GM23338 (cell line): ENCODE data around the gene ANTXR2. TPM values are rescaled to one million over a fixed set of nuclear protein-coding genes. Genes with fewer than 3 reads are reported as not detected.

Experiments
- ATAC-seq: fragments of 200-7000 bp; cut with Tn5 transposase; 3 replicates; pipeline ENCODE4 v1.9.1; 2020
- DNase-seq: peaks from one replicate; pipeline ENCODE4 v3.0.0-alpha.2; 2015; ENCODE audit warnings: low spot score
- H2AFZ ChIP-seq: fragments of 200-600 bp; sonication (generic); 2 replicates; pipeline ENCODE4 v1.8.0; 2016; ENCODE audit warnings: antibody characterized with exemption, mild to moderate bottlenecking, moderate library complexity
- H3F3A ChIP-seq: fragments of 200-600 bp; sonication (generic); replicated peaks from 2 replicates; pipeline ENCODE4 v1.8.0; 2017; ENCODE audit warnings: antibody characterized with exemption, mixed run types, low read depth
- H3K27ac ChIP-seq: fragments of 200-600 bp; sonication (generic); 2 replicates; pipeline ENCODE4 v1.6.1; 2016; ENCODE audit warnings: low read depth
- H3K27me3 ChIP-seq: fragments of 200-600 bp; sonication (generic); 2 replicates; pipeline ENCODE4 v1.8.0; 2016; ENCODE audit warnings: mild to moderate bottlenecking, mixed run types, moderate library complexity; ENCODE audit not compliant: insufficient read depth
- H3K36me3 ChIP-seq: fragments of 200-600 bp; sonication (generic); 2 replicates; pipeline ENCODE4 v1.8.0; 2016; ENCODE audit warnings: mild to moderate bottlenecking; ENCODE audit not compliant: insufficient read depth
- H3K4me1 ChIP-seq: fragments of 200-600 bp; sonication (generic); 2 replicates; pipeline ENCODE4 v1.8.0; 2016; ENCODE audit warnings: mild to moderate bottlenecking, moderate library complexity; ENCODE audit not compliant: insufficient read depth
- H3K4me2 ChIP-seq: fragments of 200-600 bp; sonication (generic); 2 replicates; pipeline ENCODE4 v1.7.1; 2017; ENCODE audit warnings: mixed run types
- H3K4me3 ChIP-seq: fragments of 200-600 bp; sonication (generic); 2 replicates; pipeline ENCODE4 v1.6.1; 2016; ENCODE audit warnings: mixed run types
- H3K79me2 ChIP-seq: fragments of 200-600 bp; sonication (generic); replicated peaks from 2 replicates; pipeline ENCODE4 v1.8.0; 2017; ENCODE audit warnings: mild to moderate bottlenecking; ENCODE audit not compliant: insufficient read depth
- H3K9me2 ChIP-seq: fragments of 200-600 bp; sonication (generic); 2 replicates; pipeline ENCODE4 v1.8.0; 2017; ENCODE audit not compliant: insufficient read depth
- H4K20me1 ChIP-seq: fragments of 200-600 bp; sonication (generic); replicated peaks from 2 replicates; pipeline ENCODE4 v1.8.0; 2017; ENCODE audit warnings: mild to moderate bottlenecking; ENCODE audit not compliant: insufficient read depth
- H3K27ac Mint-ChIP-seq: 2 replicates; pipeline ENCODE4 v1.8.0; 2020; ENCODE audit warnings: inconsistent platforms, mild to moderate bottlenecking, moderate library complexity, mixed read lengths
- H3K27me3 Mint-ChIP-seq: 3 replicates; pipeline ENCODE4 v1.8.0; 2022; ENCODE audit warnings: low read depth, mild to moderate bottlenecking, moderate library complexity, mixed read lengths, inconsistent platforms; ENCODE audit not compliant: insufficient read depth, poor library complexity
- H3K36me3 Mint-ChIP-seq: 3 replicates; pipeline ENCODE4 v1.8.0; 2021; ENCODE audit warnings: low read depth, mild to moderate bottlenecking, inconsistent platforms, moderate library complexity, mixed read lengths
- H3K4me1 Mint-ChIP-seq: 3 replicates; pipeline ENCODE4 v1.8.0; 2020; ENCODE audit warnings: mild to moderate bottlenecking, inconsistent platforms, mixed read lengths
- H3K4me3 Mint-ChIP-seq: 3 replicates; pipeline ENCODE4 v1.8.0; 2021; ENCODE audit warnings: moderate library complexity, mild to moderate bottlenecking, inconsistent platforms, mixed read lengths
- H3K9me3 Mint-ChIP-seq: 3 replicates; pipeline ENCODE4 v1.8.0; 2020; ENCODE audit warnings: moderate library complexity, mild to moderate bottlenecking, inconsistent platforms, mixed read lengths
- CREB1 ChIP-seq: fragments of 250-450 bp; sonication (Bioruptor Pico); IDR thresholded peaks from 2 replicates; pipeline ENCODE4 v1.5.0; 2020; ENCODE audit warnings: low read depth, mild to moderate bottlenecking, moderate library complexity
- EZH2 ChIP-seq: fragments of 200-600 bp; sonication (generic); IDR thresholded peaks from one replicate; pipeline ENCODE4 v1.8.0; 2017; ENCODE audit warnings: antibody characterized with exemption, mild to moderate bottlenecking, low read depth; ENCODE audit not compliant: unreplicated experiment
- EZH2phosphoT487 ChIP-seq: fragments of 200-600 bp; sonication (generic); IDR thresholded peaks from one replicate; pipeline ENCODE4 v1.8.1; 2018; ENCODE audit warnings: antibody characterized with exemption; ENCODE audit not compliant: unreplicated experiment
- JUNB ChIP-seq: IDR thresholded peaks from one replicate; pipeline ENCODE4 v1.6.1; 2016; ENCODE audit warnings: antibody characterized with exemption; ENCODE audit not compliant: unreplicated experiment
- NANOG ChIP-seq: IDR thresholded peaks from 2 replicates; pipeline ENCODE4 v1.6.1; 2016; ENCODE audit warnings: antibody characterized with exemption, borderline replicate concordance
- POLR2AphosphoS5 ChIP-seq: IDR thresholded peaks from 2 replicates; pipeline ENCODE4 v1.6.1; 2016; ENCODE audit warnings: antibody characterized with exemption, low read depth
- ZNF114 ChIP-seq: fragments of 250-450 bp; sonication (Bioruptor Pico); IDR thresholded peaks from 2 replicates; pipeline ENCODE4 v1.5.0; 2020; ENCODE audit warnings: mild to moderate bottlenecking, moderate library complexity
- ZNF331 ChIP-seq: fragments of 250-450 bp; sonication (Bioruptor Pico); IDR thresholded peaks from 2 replicates; pipeline ENCODE4 v1.5.0; 2020; ENCODE audit warnings: low read depth, mild to moderate bottlenecking, moderate library complexity
- ZNF462 ChIP-seq: fragments of 250-450 bp; sonication (Bioruptor Pico); IDR thresholded peaks from 2 replicates; pipeline ENCODE4 v1.5.0; 2020; ENCODE audit warnings: mild to moderate bottlenecking, moderate library complexity
- polyA plus RNA-seq: library from polyadenylated mRNA; unstranded; fragments of >200 nt; fragmentation: Nextera tagmentation; extraction: Ambion mirVana; gene quantifications from 2 replicates; pipeline ENCODE4 v1.2.1, GENCODE V29; 2016
- total RNA-seq: library from RNA; depleted of rRNA; stranded (reverse); fragments of >200 nt; shearing (Covaris generic); gene quantifications from 2 replicates; pipeline ENCODE4 v1.2.3, GENCODE V29; 2014
- TF ChIP-seq, protein P1 (sequence below): IDR thresholded peaks from 2 replicates; pipeline ENCODE4 v1.6.1; 2016; ENCODE audit warnings: antibody characterized with exemption
- TF ChIP-seq, protein P2 (sequence below), 2 experiments: fragments of 200-600 bp in 1 of 2; sonication (generic) in 1 of 2; conservative IDR thresholded peaks; 2 replicates each; pipeline versions ENCODE4 v1.5.1 to v1.6.1; 2016 to 2017; ENCODE audit warnings: antibody characterized with exemption in 2 of 2, low read depth in 2 of 2, mild to moderate bottlenecking in 2 of 2, moderate library complexity in 1 of 2
- TF ChIP-seq, protein P3 (sequence below): IDR thresholded peaks from one replicate; pipeline ENCODE4 v1.6.1; 2018; ENCODE audit warnings: antibody characterized with exemption; ENCODE audit not compliant: unreplicated experiment

The ANTXR2 gene
- total and polyA plus RNA-seq, 2 experiments from 2014 or later = 2.0 to 5.3 TPM

GRCh38 chr4:79899481-79899880 is 173.5 kb downstream of the ANTXR2 start:
- no peak for DNase-seq
- no peaks in the 10 kb centered on the region for H3K27me3 Mint-ChIP-seq
- no peaks in the 10 kb centered on the region for H4K20me1 ChIP-seq
- no peak for ATAC-seq
- no peaks in the 10 kb centered on the region for H3K36me3 ChIP-seq
- H3K9me2 ChIP-seq = no peaks in the 10 kb centered on the region
- H3K27me3 ChIP-seq = no peaks in the 10 kb centered on the region
- no peak overlapping the region for H3K27ac Mint-ChIP-seq
- H3K27ac ChIP-seq = no peak overlapping the region
- no peak overlapping the region for H3K4me2 ChIP-seq
- no peaks in the 10 kb centered on the region for H3K79me2 ChIP-seq
- TF ChIP-seq JUNB (no peak), NANOG (no peak), ZNF331 (CRISPR knock-in tag) (no peak), ZNF114 (CRISPR knock-in tag) (no peak), ZNF462 (no peak), EZH2 (no peak), CREB1 (CRISPR knock-in tag) (no peak), EZH2phosphoT487 (no peak), POLR2AphosphoS5 (no peak)
- TF ChIP-seq, protein P1, sequence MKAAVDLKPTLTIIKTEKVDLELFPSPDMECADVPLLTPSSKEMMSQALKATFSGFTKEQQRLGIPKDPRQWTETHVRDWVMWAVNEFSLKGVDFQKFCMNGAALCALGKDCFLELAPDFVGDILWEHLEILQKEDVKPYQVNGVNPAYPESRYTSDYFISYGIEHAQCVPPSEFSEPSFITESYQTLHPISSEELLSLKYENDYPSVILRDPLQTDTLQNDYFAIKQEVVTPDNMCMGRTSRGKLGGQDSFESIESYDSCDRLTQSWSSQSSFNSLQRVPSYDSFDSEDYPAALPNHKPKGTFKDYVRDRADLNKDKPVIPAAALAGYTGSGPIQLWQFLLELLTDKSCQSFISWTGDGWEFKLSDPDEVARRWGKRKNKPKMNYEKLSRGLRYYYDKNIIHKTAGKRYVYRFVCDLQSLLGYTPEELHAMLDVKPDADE = no peak
- TF ChIP-seq, protein P2, sequence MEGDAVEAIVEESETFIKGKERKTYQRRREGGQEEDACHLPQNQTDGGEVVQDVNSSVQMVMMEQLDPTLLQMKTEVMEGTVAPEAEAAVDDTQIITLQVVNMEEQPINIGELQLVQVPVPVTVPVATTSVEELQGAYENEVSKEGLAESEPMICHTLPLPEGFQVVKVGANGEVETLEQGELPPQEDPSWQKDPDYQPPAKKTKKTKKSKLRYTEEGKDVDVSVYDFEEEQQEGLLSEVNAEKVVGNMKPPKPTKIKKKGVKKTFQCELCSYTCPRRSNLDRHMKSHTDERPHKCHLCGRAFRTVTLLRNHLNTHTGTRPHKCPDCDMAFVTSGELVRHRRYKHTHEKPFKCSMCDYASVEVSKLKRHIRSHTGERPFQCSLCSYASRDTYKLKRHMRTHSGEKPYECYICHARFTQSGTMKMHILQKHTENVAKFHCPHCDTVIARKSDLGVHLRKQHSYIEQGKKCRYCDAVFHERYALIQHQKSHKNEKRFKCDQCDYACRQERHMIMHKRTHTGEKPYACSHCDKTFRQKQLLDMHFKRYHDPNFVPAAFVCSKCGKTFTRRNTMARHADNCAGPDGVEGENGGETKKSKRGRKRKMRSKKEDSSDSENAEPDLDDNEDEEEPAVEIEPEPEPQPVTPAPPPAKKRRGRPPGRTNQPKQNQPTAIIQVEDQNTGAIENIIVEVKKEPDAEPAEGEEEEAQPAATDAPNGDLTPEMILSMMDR (conservative IDR thresholded peaks at IDR 0.05; ENCODE audit: low read depth in 2 of 2) = no peak
- TF ChIP-seq, protein P3, sequence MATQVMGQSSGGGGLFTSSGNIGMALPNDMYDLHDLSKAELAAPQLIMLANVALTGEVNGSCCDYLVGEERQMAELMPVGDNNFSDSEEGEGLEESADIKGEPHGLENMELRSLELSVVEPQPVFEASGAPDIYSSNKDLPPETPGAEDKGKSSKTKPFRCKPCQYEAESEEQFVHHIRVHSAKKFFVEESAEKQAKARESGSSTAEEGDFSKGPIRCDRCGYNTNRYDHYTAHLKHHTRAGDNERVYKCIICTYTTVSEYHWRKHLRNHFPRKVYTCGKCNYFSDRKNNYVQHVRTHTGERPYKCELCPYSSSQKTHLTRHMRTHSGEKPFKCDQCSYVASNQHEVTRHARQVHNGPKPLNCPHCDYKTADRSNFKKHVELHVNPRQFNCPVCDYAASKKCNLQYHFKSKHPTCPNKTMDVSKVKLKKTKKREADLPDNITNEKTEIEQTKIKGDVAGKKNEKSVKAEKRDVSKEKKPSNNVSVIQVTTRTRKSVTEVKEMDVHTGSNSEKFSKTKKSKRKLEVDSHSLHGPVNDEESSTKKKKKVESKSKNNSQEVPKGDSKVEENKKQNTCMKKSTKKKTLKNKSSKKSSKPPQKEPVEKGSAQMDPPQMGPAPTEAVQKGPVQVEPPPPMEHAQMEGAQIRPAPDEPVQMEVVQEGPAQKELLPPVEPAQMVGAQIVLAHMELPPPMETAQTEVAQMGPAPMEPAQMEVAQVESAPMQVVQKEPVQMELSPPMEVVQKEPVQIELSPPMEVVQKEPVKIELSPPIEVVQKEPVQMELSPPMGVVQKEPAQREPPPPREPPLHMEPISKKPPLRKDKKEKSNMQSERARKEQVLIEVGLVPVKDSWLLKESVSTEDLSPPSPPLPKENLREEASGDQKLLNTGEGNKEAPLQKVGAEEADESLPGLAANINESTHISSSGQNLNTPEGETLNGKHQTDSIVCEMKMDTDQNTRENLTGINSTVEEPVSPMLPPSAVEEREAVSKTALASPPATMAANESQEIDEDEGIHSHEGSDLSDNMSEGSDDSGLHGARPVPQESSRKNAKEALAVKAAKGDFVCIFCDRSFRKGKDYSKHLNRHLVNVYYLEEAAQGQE = no peak
- H3K36me3 Mint-ChIP-seq = no peaks in the 10 kb centered on the region
- no peak overlapping the region for H3K4me3 Mint-ChIP-seq
- peaks cover 5% of the 10 kb centered on the region; the same call in 2 of the 3 replicates for H3K9me3 Mint-ChIP-seq
- H2AFZ ChIP-seq = no peak overlapping the region
- peaks cover 4% of the 10 kb centered on the region for H3K4me1 Mint-ChIP-seq
- H3F3A ChIP-seq = no peaks in the 10 kb centered on the region
- no peak overlapping the region for H3K4me3 ChIP-seq
- H3K4me1 ChIP-seq = peaks cover under 1% of the 10 kb centered on the region; the same call in 1 of the 2 replicates
